ENCODE measurements around the gene ANKRD31. TPM values are rescaled to one million over a fixed set of nuclear protein-coding genes. Genes with fewer than 3 reads are reported as not detected.

Gene ANKRD31
- total RNA-seq, 1 experiment from 2014 or later: 0.48 TPM

DNA sequence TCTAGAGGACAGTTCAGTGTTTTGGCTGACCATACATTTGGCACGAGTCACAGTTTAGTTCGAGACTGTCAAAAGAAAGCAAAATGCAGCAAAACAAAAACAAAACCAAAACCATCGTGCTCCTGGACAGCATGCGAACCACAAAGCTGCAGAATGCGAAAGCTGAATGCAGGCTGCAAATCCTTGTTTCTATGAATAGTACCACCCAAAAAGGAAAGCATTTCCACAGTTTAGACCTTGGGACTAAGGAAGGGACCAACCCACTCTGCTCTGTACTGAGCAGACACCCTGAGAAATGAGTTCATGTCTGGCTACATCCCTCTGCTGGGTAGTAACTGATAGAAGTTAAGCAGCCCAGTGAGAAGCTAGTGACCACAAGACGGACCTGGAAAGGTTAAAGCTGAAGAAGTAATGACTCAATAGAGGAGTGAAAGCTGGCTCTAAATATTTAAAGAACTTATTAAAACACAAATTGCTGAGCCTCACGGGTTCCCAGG, 188.2 kb downstream of the ANKRD31 start:
- Histone ChIP-seq H3K4me2 (no peak overlapping the region), H3K79me2 (ENCODE audit: low read depth) (no peaks in the 10 kb centered on the region), H3K27me3 (ENCODE audit: insufficient read depth, low read depth) (no peaks in the 10 kb centered on the region), H4K20me1 (ENCODE audit: insufficient read depth) (no peaks in the 10 kb centered on the region), H3K36me3 (ENCODE audit: low read depth) (no peaks in the 10 kb centered on the region), H3K9me2 (ENCODE audit: insufficient read depth) (no peaks in the 10 kb centered on the region), H3K4me3 (no peak overlapping the region), H3K9me3 (ENCODE audit: insufficient read depth, low read depth) (no peaks in the 10 kb centered on the region; the same call in 1 of the 2 replicates), H3K27ac (no peak overlapping the region), H3F3A (ENCODE audit: insufficient read depth, low read depth) (peaks cover 9% of the 10 kb centered on the region; the same call in 1 of the 2 replicates), H2AFZ (no peak overlapping the region), H3K4me1 (replicated peaks; ENCODE audit: insufficient read depth) (peaks cover 16% of the 10 kb centered on the region)
- CTCF ChIA-PET: interaction anchor here (0.5 kb wide), 1 partner anchor 9 kb away, joined by 3 read pairs; no protein-coding TSS in a partner anchor
- POLR2A ChIA-PET (ENCODE audit: unreplicated experiment): interaction anchor here (0.6 to 0.7 kb wide), 2 partner anchors 285 to 454 kb away, joined by 5 read pairs; no protein-coding TSS in a partner anchor
- TF ChIP-seq CTCF (conservative IDR thresholded peaks at IDR 0.05): no peak
- no peak for TF ChIP-seq EZH2 (IDR thresholded peaks at IDR 0.05; ENCODE audit: low read depth)
- no TSS peak for BruUV-seq (replicated peaks)
- intact Hi-C loops (cut with micrococcal nuclease; ENCODE audit: unreplicated experiment): no loop called here
- DNase-seq: no peak

DNA sequence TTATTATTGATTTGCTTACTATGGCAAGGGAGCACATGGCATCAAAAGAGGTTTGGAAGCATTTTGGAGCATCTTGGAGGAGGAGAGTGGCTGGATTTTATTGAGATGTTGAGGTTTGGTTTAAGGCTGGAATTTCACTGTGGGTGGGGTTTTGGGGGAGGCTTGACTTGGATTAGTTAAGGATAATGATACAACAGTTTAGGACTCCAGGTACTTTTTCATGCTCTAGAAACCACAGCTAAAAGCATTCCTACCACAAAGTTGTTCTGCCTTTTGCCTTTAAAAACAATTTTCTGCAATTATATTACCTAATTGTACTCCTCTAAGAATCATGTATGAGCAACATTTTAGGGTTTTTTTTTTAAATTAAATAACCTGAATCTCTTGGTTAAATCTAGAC, 189.3 kb downstream of the ANKRD31 start:
- CTCF ChIA-PET: no interaction called here
- intact Hi-C loops (cut with micrococcal nuclease; ENCODE audit: unreplicated experiment): no loop called here

DNA sequence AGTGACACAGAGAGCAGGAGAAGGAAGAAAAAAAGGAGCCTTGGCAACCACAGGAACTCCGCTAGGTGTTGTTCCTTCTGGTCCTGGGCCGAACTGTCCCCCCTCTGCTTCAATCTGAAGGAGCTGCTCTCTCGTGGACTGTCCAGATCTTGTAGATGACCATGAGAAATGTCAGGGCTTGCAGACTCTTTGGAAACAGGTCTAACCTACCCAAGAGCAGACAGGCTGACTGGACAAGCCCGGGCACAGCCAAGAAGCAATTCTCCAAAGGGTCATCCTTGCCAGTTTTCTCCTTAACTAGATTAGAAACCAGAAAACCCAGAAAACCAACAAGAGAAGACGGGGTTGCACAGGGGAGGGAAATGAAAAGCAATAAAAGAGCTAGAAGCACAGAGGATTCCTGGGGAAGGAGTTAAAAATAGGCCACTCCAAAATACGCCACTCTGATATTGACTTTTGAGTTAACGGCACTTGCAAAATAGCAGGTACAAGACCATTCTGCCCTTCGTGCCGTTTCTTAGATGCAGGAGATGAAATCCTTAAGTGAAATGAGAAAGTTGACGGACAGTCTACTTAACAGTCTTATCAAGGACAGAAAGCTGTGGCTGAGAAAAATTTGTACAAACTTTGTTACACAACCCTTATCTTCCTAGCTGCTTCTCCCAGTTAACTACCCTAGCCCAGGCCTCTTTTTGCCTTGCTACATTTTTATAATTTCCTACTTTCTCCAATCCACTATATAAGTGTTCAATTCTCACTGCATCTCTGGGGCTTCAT, 190.1 kb downstream of the ANKRD31 start:
- POLR2A ChIA-PET (ENCODE audit: unreplicated experiment): no interaction called here
- no peak for TF ChIP-seq CTCF (conservative IDR thresholded peaks at IDR 0.05)

More for the DNA sequence above, 189.3 kb downstream of the ANKRD31 start:
- no peaks in the 10 kb centered on the region for H3K9me2 ChIP-seq (ENCODE audit: insufficient read depth)
- no peak overlapping the region for H2AFZ ChIP-seq
- no peak overlapping the region for H3K4me2 ChIP-seq
- no peaks in the 10 kb centered on the region for H3K79me2 ChIP-seq (ENCODE audit: low read depth)
- no peak overlapping the region for H3K4me3 ChIP-seq
- BruUV-seq (replicated peaks): no TSS peak
- TF ChIP-seq EZH2 (IDR thresholded peaks at IDR 0.05; ENCODE audit: low read depth): no peak
- no peak for TF ChIP-seq CTCF (conservative IDR thresholded peaks at IDR 0.05)
- no peak overlapping the region for H3K27ac ChIP-seq
- H3F3A ChIP-seq (ENCODE audit: insufficient read depth, low read depth): peaks cover 9% of the 10 kb centered on the region; the same call in 1 of the 2 replicates
- no peak for DNase-seq
- POLR2A ChIA-PET (ENCODE audit: unreplicated experiment): no interaction called here
- H3K4me1 ChIP-seq (replicated peaks; ENCODE audit: insufficient read depth): peaks cover 19% of the 10 kb centered on the region
- H3K9me3 ChIP-seq (ENCODE audit: insufficient read depth, low read depth): no peaks in the 10 kb centered on the region; the same call in 1 of the 2 replicates
- H3K27me3 ChIP-seq (ENCODE audit: insufficient read depth, low read depth): no peaks in the 10 kb centered on the region
- no peaks in the 10 kb centered on the region for H3K36me3 ChIP-seq (ENCODE audit: low read depth)
- H4K20me1 ChIP-seq (ENCODE audit: insufficient read depth): no peaks in the 10 kb centered on the region

More for the DNA sequence above, 190.1 kb downstream of the ANKRD31 start:
- H3K27ac ChIP-seq: no peak overlapping the region
- H2AFZ ChIP-seq: no peak overlapping the region
- no peaks in the 10 kb centered on the region for H3K36me3 ChIP-seq (ENCODE audit: low read depth)
- CTCF ChIA-PET: no interaction called here
- H4K20me1 ChIP-seq (ENCODE audit: insufficient read depth): no peaks in the 10 kb centered on the region
- DNase-seq: no peak
- H3K79me2 ChIP-seq (ENCODE audit: low read depth): no peaks in the 10 kb centered on the region
- peaks cover 7% of the 10 kb centered on the region; the same call in 1 of the 2 replicates for H3F3A ChIP-seq (ENCODE audit: insufficient read depth, low read depth)
- no peaks in the 10 kb centered on the region; the same call in 1 of the 2 replicates for H3K9me3 ChIP-seq (ENCODE audit: insufficient read depth, low read depth)
- H3K27me3 ChIP-seq (ENCODE audit: insufficient read depth, low read depth): no peaks in the 10 kb centered on the region
- H3K4me1 ChIP-seq (replicated peaks; ENCODE audit: insufficient read depth): peaks cover 14% of the 10 kb centered on the region
- no peak overlapping the region for H3K4me2 ChIP-seq
- H3K4me3 ChIP-seq: no peak overlapping the region
- intact Hi-C loops (cut with micrococcal nuclease; ENCODE audit: unreplicated experiment): no loop called here
- no peaks in the 10 kb centered on the region for H3K9me2 ChIP-seq (ENCODE audit: insufficient read depth)
- BruUV-seq (replicated peaks): no TSS peak

Measured in PC-9 (cell line).